Right renal cortex interstitium (tissue), 3 donors: ENCODE results near the gene DGKB. TPM values are rescaled to one million over a fixed set of nuclear protein-coding genes. Genes with fewer than 3 reads are reported as not detected.
"Not testable (repeated sequence)": the region's sequence is repeated elsewhere in the genome, so short reads cannot be mapped to it uniquely, and the experiment has no call there.

ENCODE experiments used
- DNase-seq, 3 donors: peaks; one replicate each; pipeline ENCODE4 v3.0.0-alpha.2; 2013; ENCODE audit warnings: low read depth in 3 of 3, low spot score in 2 of 3
- polyA plus RNA-seq, 3 donors: library from polyadenylated mRNA; unstranded; fragments of 120-200 nt; gene quantifications; one replicate each; pipeline ENCODE4 v1.2.1, GENCODE V29; 2013; ENCODE audit not compliant: insufficient read length in 3 of 3

Gene DGKB
- polyA plus RNA-seq, 3 donors = 2.5 to 3.9 (median 2.7) TPM

GRCh38 chr7:14332155-14332554, 570.4 kb downstream of the DGKB start:
- DNase-seq = no peak

- DNase-seq = no peak
Observed at GRCh38 chr7:14324767-14325166, 577.8 kb downstream of the DGKB start.

- DNase-seq = no peak
Observed at GRCh38 chr7:14322724-14323123, 579.8 kb downstream of the DGKB start.

GRCh38 chr7:14321947-14322346, 580.6 kb downstream of the DGKB start:
- DNase-seq = no peak

- DNase-seq = no peak
Observed at GRCh38 chr7:14309432-14309831, 593.1 kb downstream of the DGKB start.

GRCh38 chr7:14305233-14305866, 597.2 kb downstream of the DGKB start:
- DNase-seq = no peak

- DNase-seq = no peak
Observed at GRCh38 chr7:14303536-14303935, 599.0 kb downstream of the DGKB start.

- DNase-seq = no peak
Observed at GRCh38 chr7:14294637-14295036, 607.9 kb downstream of the DGKB start.

GRCh38 chr7:14293434-14293833, 609.1 kb downstream of the DGKB start:
- DNase-seq = no peak

- DNase-seq = no peak
Observed at GRCh38 chr7:14292737-14293136, 609.8 kb downstream of the DGKB start.

- no peak for DNase-seq
Observed at GRCh38 chr7:14289957-14290356, 612.6 kb downstream of the DGKB start.

GRCh38 chr7:14288701-14289100, 613.9 kb downstream of the DGKB start:
- no peak for DNase-seq

- no peak for DNase-seq
Observed at GRCh38 chr7:14287398-14287797, 615.2 kb downstream of the DGKB start.

GRCh38 chr7:14286036-14286435, 616.5 kb downstream of the DGKB start:
- no peak for DNase-seq

GRCh38 chr7:14279065-14279871, 623.3 kb downstream of the DGKB start:
- DNase-seq = not testable (repeated sequence)

- no peak for DNase-seq
Observed at GRCh38 chr7:14275356-14275755, 627.2 kb downstream of the DGKB start.

GRCh38 chr7:14271441-14271840, 631.1 kb downstream of the DGKB start:
- DNase-seq = no peak

- no peak for DNase-seq
Observed at GRCh38 chr7:14270099-14270498, 632.5 kb downstream of the DGKB start.

- no peak for DNase-seq
Observed at GRCh38 chr7:14260011-14260410, 642.5 kb downstream of the DGKB start.

- DNase-seq = no peak
Observed at GRCh38 chr7:14258861-14259260, 643.7 kb downstream of the DGKB start.

GRCh38 chr7:14258441-14258840, 644.1 kb downstream of the DGKB start:
- DNase-seq = no peak

- no peak for DNase-seq
Observed at GRCh38 chr7:14252458-14252857, 650.1 kb downstream of the DGKB start.
